SK-N-SH (cell line): ENCODE measurements around the gene DIAPH2.

ENCODE experiments used
- EZH2phosphoT487 ChIP-seq: fragments of 200-600 bp; sonication (generic); IDR thresholded peaks from 2 replicates; pipeline ENCODE4 v1.6.1; 2017; ENCODE audit warnings: low read depth, mixed run types, mild to moderate bottlenecking, antibody characterized with exemption, moderate library complexity, borderline replicate concordance
- GABPA ChIP-seq: IDR thresholded peaks from 2 replicates; pipeline ENCODE4 v1.4.0; 2012; ENCODE audit warnings: low read depth, mild to moderate bottlenecking
- NFIC ChIP-seq: IDR thresholded peaks from 2 replicates; pipeline ENCODE4 v1.4.0; 2012; ENCODE audit warnings: borderline replicate concordance
- POLR2AphosphoS5 ChIP-seq: IDR thresholded peaks from 2 replicates; pipeline ENCODE4 v1.6.1; 2012; ENCODE audit warnings: low read depth, low read length
- RCOR1 ChIP-seq: fragments of 150-350 bp; IDR thresholded peaks from 2 replicates; pipeline ENCODE4 v1.6.1; 2017; ENCODE audit warnings: antibody characterized with exemption, low read length
- YY1 ChIP-seq: IDR thresholded peaks from 2 replicates; pipeline ENCODE4 v1.4.0; 2012; ENCODE audit warnings: low read depth, mild to moderate bottlenecking
- TF ChIP-seq, protein P1 (sequence below): fragments of 200-600 bp; sonication (generic); IDR thresholded peaks from 2 replicates; pipeline ENCODE4 v1.6.1; 2017; ENCODE audit warnings: antibody characterized with exemption, mild to moderate bottlenecking, moderate library complexity
- TF ChIP-seq, protein P2 (sequence below): IDR thresholded peaks from 2 replicates; pipeline ENCODE4 v1.4.0; 2012; ENCODE audit warnings: low read depth, borderline replicate concordance
- TF ChIP-seq, protein P3 (sequence below): IDR thresholded peaks from 2 replicates; pipeline ENCODE4 v1.4.0; 2012; ENCODE audit warnings: low read depth

DNA sequence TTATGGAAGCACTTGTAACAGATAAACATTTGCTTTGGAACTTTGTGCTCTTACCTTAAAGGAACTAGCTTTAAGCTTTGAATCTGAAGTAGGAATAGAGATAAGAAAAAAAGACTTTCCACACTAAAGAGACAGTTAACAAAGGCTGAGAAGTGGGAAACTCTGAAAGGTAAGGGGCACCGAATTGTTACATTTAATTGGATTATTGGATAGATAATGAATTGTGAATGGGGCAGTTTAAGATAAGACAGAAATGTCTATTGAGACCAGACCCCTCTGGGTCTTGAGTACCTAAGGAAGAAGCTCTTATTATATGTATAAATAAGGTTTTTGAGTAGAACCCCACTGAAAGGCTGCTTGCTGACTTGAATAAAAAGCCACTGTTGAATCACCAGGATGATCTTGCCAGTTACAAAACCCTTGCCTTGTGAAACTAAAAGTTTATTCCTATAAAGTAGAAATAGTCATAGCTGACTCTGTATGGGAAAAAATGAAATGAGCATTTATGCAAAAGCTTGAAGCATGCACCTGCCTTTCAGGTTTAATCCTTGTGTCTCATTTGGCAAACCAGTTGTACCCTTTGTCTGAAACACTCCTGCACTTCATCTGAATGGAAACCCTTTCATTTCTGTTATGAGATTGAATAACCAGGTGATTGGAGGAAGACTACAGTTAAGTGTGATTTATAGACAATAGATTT lies 622.3 kb downstream of the DIAPH2 start:
- TF ChIP-seq, protein P1, sequence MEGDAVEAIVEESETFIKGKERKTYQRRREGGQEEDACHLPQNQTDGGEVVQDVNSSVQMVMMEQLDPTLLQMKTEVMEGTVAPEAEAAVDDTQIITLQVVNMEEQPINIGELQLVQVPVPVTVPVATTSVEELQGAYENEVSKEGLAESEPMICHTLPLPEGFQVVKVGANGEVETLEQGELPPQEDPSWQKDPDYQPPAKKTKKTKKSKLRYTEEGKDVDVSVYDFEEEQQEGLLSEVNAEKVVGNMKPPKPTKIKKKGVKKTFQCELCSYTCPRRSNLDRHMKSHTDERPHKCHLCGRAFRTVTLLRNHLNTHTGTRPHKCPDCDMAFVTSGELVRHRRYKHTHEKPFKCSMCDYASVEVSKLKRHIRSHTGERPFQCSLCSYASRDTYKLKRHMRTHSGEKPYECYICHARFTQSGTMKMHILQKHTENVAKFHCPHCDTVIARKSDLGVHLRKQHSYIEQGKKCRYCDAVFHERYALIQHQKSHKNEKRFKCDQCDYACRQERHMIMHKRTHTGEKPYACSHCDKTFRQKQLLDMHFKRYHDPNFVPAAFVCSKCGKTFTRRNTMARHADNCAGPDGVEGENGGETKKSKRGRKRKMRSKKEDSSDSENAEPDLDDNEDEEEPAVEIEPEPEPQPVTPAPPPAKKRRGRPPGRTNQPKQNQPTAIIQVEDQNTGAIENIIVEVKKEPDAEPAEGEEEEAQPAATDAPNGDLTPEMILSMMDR: no peak
- TF ChIP-seq, protein P2, sequence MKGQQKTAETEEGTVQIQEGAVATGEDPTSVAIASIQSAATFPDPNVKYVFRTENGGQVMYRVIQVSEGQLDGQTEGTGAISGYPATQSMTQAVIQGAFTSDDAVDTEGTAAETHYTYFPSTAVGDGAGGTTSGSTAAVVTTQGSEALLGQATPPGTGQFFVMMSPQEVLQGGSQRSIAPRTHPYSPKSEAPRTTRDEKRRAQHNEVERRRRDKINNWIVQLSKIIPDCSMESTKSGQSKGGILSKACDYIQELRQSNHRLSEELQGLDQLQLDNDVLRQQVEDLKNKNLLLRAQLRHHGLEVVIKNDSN: no peak
- no peak for TF ChIP-seq NFIC
- no peak for TF ChIP-seq GABPA
- no peak for TF ChIP-seq YY1
- TF ChIP-seq, protein P3, sequence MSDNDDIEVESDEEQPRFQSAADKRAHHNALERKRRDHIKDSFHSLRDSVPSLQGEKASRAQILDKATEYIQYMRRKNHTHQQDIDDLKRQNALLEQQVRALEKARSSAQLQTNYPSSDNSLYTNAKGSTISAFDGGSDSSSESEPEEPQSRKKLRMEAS: no peak
- TF ChIP-seq POLR2AphosphoS5: no peak
- no peak for TF ChIP-seq EZH2phosphoT487
- no peak for TF ChIP-seq RCOR1
